ENCODE data around the gene PPP1R27.

- TF ChIP-seq, protein P1, sequence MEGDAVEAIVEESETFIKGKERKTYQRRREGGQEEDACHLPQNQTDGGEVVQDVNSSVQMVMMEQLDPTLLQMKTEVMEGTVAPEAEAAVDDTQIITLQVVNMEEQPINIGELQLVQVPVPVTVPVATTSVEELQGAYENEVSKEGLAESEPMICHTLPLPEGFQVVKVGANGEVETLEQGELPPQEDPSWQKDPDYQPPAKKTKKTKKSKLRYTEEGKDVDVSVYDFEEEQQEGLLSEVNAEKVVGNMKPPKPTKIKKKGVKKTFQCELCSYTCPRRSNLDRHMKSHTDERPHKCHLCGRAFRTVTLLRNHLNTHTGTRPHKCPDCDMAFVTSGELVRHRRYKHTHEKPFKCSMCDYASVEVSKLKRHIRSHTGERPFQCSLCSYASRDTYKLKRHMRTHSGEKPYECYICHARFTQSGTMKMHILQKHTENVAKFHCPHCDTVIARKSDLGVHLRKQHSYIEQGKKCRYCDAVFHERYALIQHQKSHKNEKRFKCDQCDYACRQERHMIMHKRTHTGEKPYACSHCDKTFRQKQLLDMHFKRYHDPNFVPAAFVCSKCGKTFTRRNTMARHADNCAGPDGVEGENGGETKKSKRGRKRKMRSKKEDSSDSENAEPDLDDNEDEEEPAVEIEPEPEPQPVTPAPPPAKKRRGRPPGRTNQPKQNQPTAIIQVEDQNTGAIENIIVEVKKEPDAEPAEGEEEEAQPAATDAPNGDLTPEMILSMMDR (IDR thresholded peaks at IDR 0.05), result no peak
- no peak for TF ChIP-seq EP300 (IDR thresholded peaks at IDR 0.05)
These were observed 49.7 kb upstream of the PPP1R27 start for GRCh38 chr17:81884520-81884919.
